ENCODE data around the gene KLF17.

KLF17 gene

GRCh38 chr1:44120398-44120949 lies 1.9 kb downstream of the KLF17 start:
- TF ChIP-seq EZH2 (optimal IDR thresholded peaks at IDR 0.05; ENCODE audit: low read depth, low read length) = no peak
- TF ChIP-seq CTCF (IDR thresholded peaks at IDR 0.05; ENCODE audit: low read length) = no peak
- TF ChIP-seq EZH2phosphoT487 (IDR thresholded peaks at IDR 0.05; ENCODE audit: low read length) = no peak
- Histone ChIP-seq H3K27me3 (replicated peaks; ENCODE audit: insufficient read depth, low read length) (no peaks in the 10 kb centered on the region), H3K79me2 (ENCODE audit: low read length) (no peaks in the 10 kb centered on the region), H2AFZ (ENCODE audit: low read length) (no peak overlapping the region), H3K27ac (ENCODE audit: low read length) (no peak overlapping the region), H3K4me2 (ENCODE audit: low read depth, low read length) (no peak overlapping the region), H3K9me2 (replicated peaks; ENCODE audit: insufficient read depth, low read length) (no peaks in the 10 kb centered on the region), H3K4me3 (ENCODE audit: low read length) (no peak overlapping the region), H3K9ac (ENCODE audit: low read length) (no peak overlapping the region), H4K20me1 (ENCODE audit: insufficient read depth, low read length) (no peaks in the 10 kb centered on the region), H3F3A (ENCODE audit: insufficient read depth, low read length) (no peaks in the 10 kb centered on the region), H3K9me3 (replicated peaks; ENCODE audit: insufficient read depth, low read length) (no peaks in the 10 kb centered on the region), H3K36me3 (replicated peaks; ENCODE audit: insufficient read depth, low read length) (no peaks in the 10 kb centered on the region), H3K4me1 (ENCODE audit: low read length) (no peaks in the 10 kb centered on the region)
- DNase-seq = no peak

GRCh38 chr1:44129616-44130500 lies 11.2 kb downstream of the KLF17 start:
- DNase-seq = no peak
- Histone ChIP-seq H3K9me2 (replicated peaks; ENCODE audit: insufficient read depth, low read length) (no peaks in the 10 kb centered on the region), H4K20me1 (ENCODE audit: insufficient read depth, low read length) (no peaks in the 10 kb centered on the region), H3K27ac (ENCODE audit: low read length) (no peak overlapping the region), H2AFZ (ENCODE audit: low read length) (no peak overlapping the region), H3F3A (ENCODE audit: insufficient read depth, low read length) (no peaks in the 10 kb centered on the region), H3K4me3 (ENCODE audit: low read length) (no peak overlapping the region), H3K36me3 (replicated peaks; ENCODE audit: insufficient read depth, low read length) (no peaks in the 10 kb centered on the region), H3K4me1 (ENCODE audit: low read length) (no peaks in the 10 kb centered on the region), H3K4me2 (ENCODE audit: low read depth, low read length) (no peak overlapping the region), H3K9me3 (replicated peaks; ENCODE audit: insufficient read depth, low read length) (no peaks in the 10 kb centered on the region), H3K79me2 (ENCODE audit: low read length) (no peaks in the 10 kb centered on the region), H3K9ac (ENCODE audit: low read length) (no peak overlapping the region), H3K27me3 (replicated peaks; ENCODE audit: insufficient read depth, low read length) (no peaks in the 10 kb centered on the region)
- no peak for TF ChIP-seq CTCF (IDR thresholded peaks at IDR 0.05; ENCODE audit: low read length)
- TF ChIP-seq EZH2 (optimal IDR thresholded peaks at IDR 0.05; ENCODE audit: low read depth, low read length) = no peak
- no peak for TF ChIP-seq EZH2phosphoT487 (IDR thresholded peaks at IDR 0.05; ENCODE audit: low read length)

GRCh38 chr1:44131411-44131810 lies 12.8 kb downstream of the KLF17 start:
- Histone ChIP-seq H3K27me3 (replicated peaks; ENCODE audit: insufficient read depth, low read length) (no peaks in the 10 kb centered on the region), H3K9ac (ENCODE audit: low read length) (no peak overlapping the region), H3K4me3 (ENCODE audit: low read length) (no peak overlapping the region), H3K9me2 (replicated peaks; ENCODE audit: insufficient read depth, low read length) (no peaks in the 10 kb centered on the region), H3F3A (ENCODE audit: insufficient read depth, low read length) (no peaks in the 10 kb centered on the region), H3K4me1 (ENCODE audit: low read length) (no peaks in the 10 kb centered on the region), H3K4me2 (ENCODE audit: low read depth, low read length) (no peak overlapping the region), H3K27ac (ENCODE audit: low read length) (no peak overlapping the region), H3K9me3 (replicated peaks; ENCODE audit: insufficient read depth, low read length) (no peaks in the 10 kb centered on the region), H4K20me1 (ENCODE audit: insufficient read depth, low read length) (no peaks in the 10 kb centered on the region), H2AFZ (ENCODE audit: low read length) (no peak overlapping the region), H3K36me3 (replicated peaks; ENCODE audit: insufficient read depth, low read length) (no peaks in the 10 kb centered on the region), H3K79me2 (ENCODE audit: low read length) (no peaks in the 10 kb centered on the region)
- DNase-seq = no peak
- TF ChIP-seq EZH2phosphoT487 (IDR thresholded peaks at IDR 0.05; ENCODE audit: low read length) = no peak

Measured in MM.1S (cell line).